Heart right ventricle (tissue), 16 donors: ENCODE data around the gene CEP57L1. TPM values are rescaled to one million over a fixed set of nuclear protein-coding genes. Genes with fewer than 3 reads are reported as not detected.
"Not testable (repeated sequence)": the region's sequence is repeated elsewhere in the genome, so short reads cannot be mapped to it uniquely, and the experiment has no call there.

ENCODE experiments used
- ATAC-seq, 8 donors: fragments of 200-7000 bp; cut with Tn5 transposase; one replicate each; pipeline ENCODE4 v1.9.1; 2020; ENCODE audit warnings: mild to moderate bottlenecking in 8 of 8, moderate library complexity in 8 of 8, moderate number of reproducible peaks in 1 of 8
- DNase-seq, 2 donors: peaks; one replicate each; pipeline ENCODE4 v3.0.0-alpha.2; 2020
- H3K27ac ChIP-seq, 10 donors: fragments of 200-600 bp; sonication (generic) in 2 of 10; one replicate each; pipeline versions ENCODE4 v1.5.0 to v1.8.0; 2020 to 2022; ENCODE audit warnings: mild to moderate bottlenecking in 3 of 10
- H3K27me3 ChIP-seq, 7 donors: fragments of 200-600 bp; one replicate each; pipeline ENCODE4 v1.8.0; 2021 to 2022; ENCODE audit warnings: mild to moderate bottlenecking in 2 of 7
- H3K36me3 ChIP-seq, 9 donors: fragments of 200-600 bp; sonication (generic) in 1 of 9; one replicate each; pipeline versions ENCODE4 v1.5.0 to v1.8.0; 2020 to 2022; ENCODE audit warnings: mild to moderate bottlenecking in 2 of 9
- H3K4me1 ChIP-seq, 9 donors: fragments of 200-600 bp; sonication (generic) in 1 of 9; one replicate each; pipeline versions ENCODE4 v1.5.0 to v1.8.0; 2020 to 2022; ENCODE audit warnings: mild to moderate bottlenecking in 4 of 9
- H3K4me3 ChIP-seq, 10 donors: fragments of 200-600 bp; sonication (generic) in 2 of 10; one replicate each; pipeline versions ENCODE4 v1.5.0 to v1.8.0; 2020 to 2022; ENCODE audit warnings: mild to moderate bottlenecking in 7 of 10, moderate library complexity in 2 of 10
- H3K9me3 ChIP-seq, 11 donors: fragments of 200-600 bp in 10 of 11; sonication (generic) in 2 of 11; one replicate each; pipeline versions ENCODE4 v1.5.0 to v1.8.0; 2013 to 2022; ENCODE audit warnings: mild to moderate bottlenecking in 2 of 11, control low read depth in 1 of 11, moderate library complexity in 1 of 11
- WGBS, 2 donors: extraction: QIAGEN DNeasy Blood & Tissue Kit; methylation state at CpG; one replicate each; pipeline ENCODE4 v1.1.7; 2013; ENCODE audit warnings: inconsistent platforms in 1 of 2; 5-methylcytosine and 5-hydroxymethylcytosine counted together
- intact Hi-C, 10 donors: fragments of 100-400 bp; cut with DNase I; formaldehyde crosslinking; loops; one replicate each; pipeline versions ENCODE4 v1.11.1 to v1.14.2; 2022
- polyA plus RNA-seq, 2 donors: library from polyadenylated mRNA; stranded (reverse); fragments of 200-250 nt; gene quantifications; one replicate each; pipeline ENCODE4 v1.2.3, GENCODE V29; 2013
- total RNA-seq, 10 donors: library from RNA; stranded (reverse); fragmentation: NEBNext Ultra II Directional in 3 of 10; extraction: Animal tissue kit (Norgen Biotek cat#: 25700) in 3 of 10; gene quantifications; one replicate each; pipeline versions ENCODE4 v1.2.1 to v1.2.4, GENCODE V29; 2021 to 2023
- TF ChIP-seq, protein P1 (sequence below), 9 donors: fragments of 200-600 bp; sonication (generic) in 2 of 9; IDR thresholded peaks; one replicate each; pipeline versions ENCODE4 v1.5.0 to v1.8.0; 2021 to 2022; ENCODE audit warnings: antibody characterized with exemption in 9 of 9, mild to moderate bottlenecking in 5 of 9, moderate library complexity in 1 of 9
- donor health status: Arrhythmogenic right ventricular cardiomyopathy.
- donor health status: ischemic (EF 13 %, LVEDD 7.1; RV severe dilation, severe dysfunction).
- donor health status: healthy with polysubstance abuse.
- donor health status: DM: no; HTN: yes; CAD: no.
- donor health status: DM: no; HTN: no; CAD: no.
- donor health status: ischemic (EF 25% LVEDD 6.9; RV normal size, moderate dysfunction).
- donor health status: ischemic (EF 25% LVEDD 5.7; RV mildly dilated, moderate dysfunction).
- donor health status: healthy.
- donor health status: DM: yes; HTN: yes; CAD: no.
- donor health status: Ischemic cardiomyopathy.
- donor health status: ischemic (EF 35%, LVEDD 5.7; RV mildly dilated, moderate dysfunction).
- donor health status: nonischemic (EF 11% LVEDD 7.7; RV severe dilation, severe dysfunction).
- donor health status: DM: yes; HTN: yes; CAD: no.
- donor health status: PGD.
- donor health status: ischemic (EF 29% LVEDD 5.4; RV normal size, mild dysfunction).
- donor health status: nonischemic (EF 23%, LVEDD 6.1; RV moderate dilation, normal function).

Gene CEP57L1
- total and polyA plus RNA-seq, 12 donors: 4.2 to 17.4 (median 9.6) TPM

- no peak overlapping the region for H3K4me3 ChIP-seq
- TF ChIP-seq, protein P1, sequence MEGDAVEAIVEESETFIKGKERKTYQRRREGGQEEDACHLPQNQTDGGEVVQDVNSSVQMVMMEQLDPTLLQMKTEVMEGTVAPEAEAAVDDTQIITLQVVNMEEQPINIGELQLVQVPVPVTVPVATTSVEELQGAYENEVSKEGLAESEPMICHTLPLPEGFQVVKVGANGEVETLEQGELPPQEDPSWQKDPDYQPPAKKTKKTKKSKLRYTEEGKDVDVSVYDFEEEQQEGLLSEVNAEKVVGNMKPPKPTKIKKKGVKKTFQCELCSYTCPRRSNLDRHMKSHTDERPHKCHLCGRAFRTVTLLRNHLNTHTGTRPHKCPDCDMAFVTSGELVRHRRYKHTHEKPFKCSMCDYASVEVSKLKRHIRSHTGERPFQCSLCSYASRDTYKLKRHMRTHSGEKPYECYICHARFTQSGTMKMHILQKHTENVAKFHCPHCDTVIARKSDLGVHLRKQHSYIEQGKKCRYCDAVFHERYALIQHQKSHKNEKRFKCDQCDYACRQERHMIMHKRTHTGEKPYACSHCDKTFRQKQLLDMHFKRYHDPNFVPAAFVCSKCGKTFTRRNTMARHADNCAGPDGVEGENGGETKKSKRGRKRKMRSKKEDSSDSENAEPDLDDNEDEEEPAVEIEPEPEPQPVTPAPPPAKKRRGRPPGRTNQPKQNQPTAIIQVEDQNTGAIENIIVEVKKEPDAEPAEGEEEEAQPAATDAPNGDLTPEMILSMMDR (IDR thresholded peaks at IDR 0.05): no peak
Observed at GRCh38 chr6:109105681-109106080, 10.4 kb downstream of the CEP57L1 start.

GRCh38 chr6:109109663-109110062, 14.4 kb downstream of the CEP57L1 start:
- 96 to 97% methylated on average over 8 of the region's 8 CpGs for WGBS, 2 donors
- intact Hi-C loops: not testable (repeated sequence)

More at GRCh38 chr6:109105681-109106080, 10.4 kb downstream of the CEP57L1 start:
- 88 to 92% methylated on average over 5 of the region's 5 CpGs for WGBS, 2 donors
- peaks cover 0 to 30% (median 0%) of the 10 kb centered on the region in 9 donors for H3K36me3 ChIP-seq
- H3K9me3 ChIP-seq: peaks cover 0 to 9% (median 0%) of the 10 kb centered on the region in 11 donors
- H3K4me1 ChIP-seq: peaks cover 0 to 17% (median 0%) of the 10 kb centered on the region in 9 donors
- no peak overlapping the region for H3K27ac ChIP-seq
- intact Hi-C loops: no loop called here
- no peaks in the 10 kb centered on the region for H3K27me3 ChIP-seq
- ATAC-seq (no peak), DNase-seq (no peak)

DNA sequence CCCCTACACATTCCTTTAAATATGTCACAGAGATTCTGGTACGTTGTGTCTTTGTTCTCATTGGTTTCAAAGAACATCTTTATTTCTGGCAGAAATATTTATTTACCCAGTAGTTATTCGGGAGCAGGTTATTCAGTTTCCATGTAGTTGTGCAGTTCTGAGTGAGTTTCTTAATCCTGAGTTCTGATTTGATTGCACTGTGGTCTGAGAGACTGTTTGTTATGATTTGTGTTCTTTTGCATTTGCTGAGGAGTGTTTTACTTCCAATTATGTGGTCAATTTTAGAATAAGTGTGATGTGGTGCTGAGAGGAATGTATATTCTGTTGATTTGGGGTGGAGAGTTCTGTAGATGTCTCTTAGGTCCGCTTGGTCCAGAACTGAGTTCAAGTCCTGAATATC, 17.4 kb downstream of the CEP57L1 start:
- DNase-seq, intact Hi-C loops, H3K27me3 ChIP-seq, H3K4me3 ChIP-seq, ATAC-seq, H3K27ac ChIP-seq: not testable (repeated sequence)
- H3K4me1 ChIP-seq: peaks cover 0 to 12% (median 7%) of the 10 kb centered on the region in 9 donors
- peaks cover 0 to 12% (median 0%) of the 10 kb centered on the region in 9 donors for H3K36me3 ChIP-seq
- 90 to 97% methylated on average over 3 of the region's 3 CpGs for WGBS, 2 donors
- peaks cover 0 to 12% (median 0%) of the 10 kb centered on the region in 11 donors for H3K9me3 ChIP-seq

More at GRCh38 chr6:109109663-109110062, 14.4 kb downstream of the CEP57L1 start:
- not testable (repeated sequence) for H3K27ac ChIP-seq, DNase-seq, ATAC-seq, H3K4me1 ChIP-seq, H3K27me3 ChIP-seq, H3K4me3 ChIP-seq
- Histone ChIP-seq H3K36me3 (peaks cover 0 to 13% (median 0%) of the 10 kb centered on the region in 9 donors), H3K9me3 (peaks cover 0 to 12% (median 0%) of the 10 kb centered on the region in 11 donors)

DNA sequence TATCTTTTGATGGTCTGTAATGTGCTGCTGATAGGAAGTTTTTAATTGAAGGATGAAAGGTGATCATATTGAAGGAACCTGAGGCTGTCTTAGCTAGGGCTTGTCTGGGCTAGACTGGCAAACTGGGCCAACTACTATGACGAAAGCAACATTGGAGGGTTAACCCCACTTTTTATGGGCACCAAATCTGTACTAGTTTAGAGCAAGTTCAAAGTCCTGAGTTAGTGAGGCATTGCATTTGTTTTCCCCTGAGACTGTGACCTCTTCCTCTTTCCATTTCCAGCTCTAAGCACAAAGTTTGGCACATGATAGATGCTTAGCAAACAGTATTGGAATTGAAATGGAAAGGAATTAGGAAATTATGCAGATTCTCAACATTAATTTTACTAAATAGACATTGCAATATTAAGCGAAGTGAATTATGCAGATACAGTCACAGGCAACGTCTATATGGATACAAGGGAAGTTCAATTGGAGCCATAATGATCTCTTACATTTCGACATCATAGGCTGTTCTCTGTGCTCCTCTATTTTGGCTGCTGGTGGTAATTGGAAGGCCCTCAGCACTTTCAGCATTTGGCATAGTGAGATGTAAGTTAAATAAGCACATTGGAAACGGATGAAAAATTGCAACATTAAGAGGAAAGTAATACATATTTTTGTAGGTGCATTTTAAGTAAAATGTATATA, 22.2 kb downstream of the CEP57L1 start:
- no peaks in the 10 kb centered on the region for H3K9me3 ChIP-seq
- TF ChIP-seq, protein P1 (IDR thresholded peaks at IDR 0.05): no peak
- peak in 1 of 8 donors; percentile 53 for ATAC-seq
- no peaks in the 10 kb centered on the region for H3K27me3 ChIP-seq
- H3K4me3 ChIP-seq: no peak overlapping the region
- no peak for DNase-seq
- intact Hi-C loops: no loop called here
- WGBS, 2 donors: 73 to 76% methylated on average over 5 of the region's 5 CpGs
- H3K27ac ChIP-seq: no peak overlapping the region
- no peaks in the 10 kb centered on the region for H3K36me3 ChIP-seq
- H3K4me1 ChIP-seq: peaks cover 0 to 55% (median 29%) of the 10 kb centered on the region in 9 donors

GRCh38 chr6:109118337-109118736, 23.0 kb downstream of the CEP57L1 start:
- Histone ChIP-seq H3K4me3 (no peak overlapping the region), H3K4me1 (peaks cover 0 to 55% (median 29%) of the 10 kb centered on the region in 9 donors), H3K36me3 (no peaks in the 10 kb centered on the region), H3K27me3 (no peaks in the 10 kb centered on the region), H3K27ac (no peak overlapping the region), H3K9me3 (no peaks in the 10 kb centered on the region)
- WGBS, 2 donors: 66 to 71% methylated on average over 5 of the region's 5 CpGs
- DNase-seq (no peak), ATAC-seq (no peak)
- intact Hi-C loops: no loop called here
- TF ChIP-seq, protein P1 (IDR thresholded peaks at IDR 0.05): no peak
